K562 (cell line): ENCODE measurements around the gene DENND2C. TPM values are rescaled to one million over a fixed set of nuclear protein-coding genes. Genes with fewer than 3 reads are reported as not detected.

Experiments used
- ATAC-seq: fragments of 200-7000 bp; cut with Tn5 transposase; 3 replicates; pipeline ENCODE4 v1.9.1; 2020; ENCODE audit warnings: moderate library complexity
- BruUV-seq: library from RNA; stranded (reverse); fragments of 400-500 nt; replicated peaks from 2 replicates; lab custom pipeline; 2021; lab: Mats Ljungman, UMichigan
- CTCF ChIA-PET: fragments of 300-600 bp; formaldehyde crosslinking; extraction: SDS; loops from one replicate; lab custom pipeline; 2021; ENCODE audit warnings: low intra/inter-chr PET ratio; lab: Yijun Ruan, JAX
- POLR2A ChIA-PET: fragments of 300-600, 350-650 bp; sonication (Branson Sonifier 250); formaldehyde crosslinking; extraction: SDS; loops from one replicate; lab custom pipeline; 2021; ENCODE audit warnings: antibody characterized with exemption, inconsistent platforms; lab: Yijun Ruan, JAX
- DNase-seq, 4 experiments: peaks; one replicate each; pipeline versions ENCODE4 v3.0.0 to v3.0.0-alpha.2; 2011 to 2018; ENCODE audit warnings: low spot score in 3 of 4, mixed read lengths in 3 of 4; ENCODE audit errors: extremely low read depth in 1 of 4
- FAIRE-seq: peaks from 2 replicates; lab custom pipeline; 2011; peaks lifted over from hg19 to GRCh38; lab: Jason Lieb, UNC
- H2AFZ ChIP-seq: 2 replicates; pipeline ENCODE4 v1.6.0; 2011; ENCODE audit warnings: low read depth, low read length, control low read depth, inconsistent platforms
- H3K27ac ChIP-seq: fragments of 200-600 bp; 3 replicates; pipeline ENCODE4 v1.8.0; 2011; ENCODE audit warnings: low read depth, mild to moderate bottlenecking, control low read depth, inconsistent platforms, low read length, moderate library complexity, mixed read lengths; ENCODE audit errors: extremely low read depth
- H3K27me3 ChIP-seq, 2 experiments: fragments of 300-600 bp in 1 of 2; 2 replicates in 1 of 2; 3 replicates in 1 of 2; pipeline versions ENCODE4 v1.6.0 to v1.8.0; 2011; ENCODE audit warnings: inconsistent platforms in 2 of 2, low read length in 2 of 2, mild to moderate bottlenecking in 1 of 2, mixed read lengths in 1 of 2, moderate library complexity in 1 of 2; ENCODE audit not compliant: control insufficient read depth in 2 of 2, insufficient read depth in 2 of 2
- H3K36me3 ChIP-seq: fragments of 300-600 bp; 3 replicates; pipeline ENCODE4 v1.8.0; 2011; ENCODE audit warnings: mild to moderate bottlenecking, low read length, inconsistent platforms; ENCODE audit not compliant: control insufficient read depth, insufficient read depth
- H3K4me1 ChIP-seq, 2 experiments: fragments of 200-600 bp in 1 of 2; replicated peaks in 1 of 2; 2 replicates in 1 of 2; 3 replicates in 1 of 2; pipeline versions ENCODE4 v1.5.1 to v1.8.0; 2011; ENCODE audit warnings: inconsistent platforms in 2 of 2, low read length in 2 of 2, mild to moderate bottlenecking in 1 of 2, mixed read lengths in 1 of 2, moderate library complexity in 1 of 2; ENCODE audit not compliant: control insufficient read depth in 2 of 2, insufficient read depth in 2 of 2
- H3K4me2 ChIP-seq: 2 replicates; pipeline ENCODE4 v1.6.1; 2011; ENCODE audit warnings: low read length, control low read depth, inconsistent platforms, mixed read lengths; ENCODE audit not compliant: insufficient read depth
- H3K4me3 ChIP-seq: fragments of 200-600 bp; sonication (generic), shearing (Covaris generic); 2 replicates; pipeline ENCODE4 v1.5.1; 2016; ENCODE audit warnings: control low read depth, inconsistent platforms
- H3K79me2 ChIP-seq: fragments of 200-600 bp; 3 replicates; pipeline ENCODE4 v1.8.0; 2011; ENCODE audit warnings: low read length, inconsistent platforms; ENCODE audit not compliant: control insufficient read depth, insufficient read depth
- H3K9ac ChIP-seq, 2 experiments: 2 replicates each; pipeline versions ENCODE4 v1.6.0 to v1.6.1; 2011; ENCODE audit warnings: low read depth in 2 of 2, low read length in 2 of 2, control low read depth in 1 of 2, inconsistent platforms in 1 of 2, mild to moderate bottlenecking in 1 of 2, mixed read lengths in 1 of 2; ENCODE audit not compliant: insufficient read depth in 1 of 2
- H3K9me1 ChIP-seq: one replicate; pipeline ENCODE4 v1.6.0; 2011; ENCODE audit warnings: inconsistent platforms, mild to moderate bottlenecking, low read length, moderate library complexity; ENCODE audit not compliant: control insufficient read depth, insufficient read depth
- H3K9me3 ChIP-seq: replicated peaks from 2 replicates; pipeline ENCODE4 v1.5.1; 2011; ENCODE audit warnings: low read depth, low read length, inconsistent platforms; ENCODE audit not compliant: control insufficient read depth, insufficient read depth
- H4K20me1 ChIP-seq: replicated peaks from 2 replicates; pipeline ENCODE4 v1.6.1; 2011; ENCODE audit warnings: low read length, inconsistent platforms, mixed read lengths; ENCODE audit not compliant: control insufficient read depth, insufficient read depth
- LARP7 ChIP-seq: fragments of 450-650 bp; IDR thresholded peaks from 2 replicates; pipeline ENCODE4 v1.6.1; 2016
- MAFK ChIP-seq: IDR thresholded peaks from 2 replicates; pipeline ENCODE4 v1.6.1; 2011; ENCODE audit warnings: low read length, improper control_type of control experiment
- MBD2 ChIP-seq: sonication (generic); IDR thresholded peaks from 2 replicates; pipeline ENCODE4 v1.6.1; 2016; ENCODE audit warnings: low read depth, borderline replicate concordance
- POU5F1 ChIP-seq: fragments of 150-350 bp; IDR thresholded peaks from 2 replicates; pipeline ENCODE4 v1.6.1; 2014; ENCODE audit warnings: borderline replicate concordance, low read length, low read depth, mild to moderate bottlenecking; ENCODE audit not compliant: partially characterized antibody
- RBFOX2 ChIP-seq: fragments of 200-400 bp; formaldehyde crosslinking; IDR thresholded peaks from 2 replicates; pipeline ENCODE4 v1.6.1; 2017; ENCODE audit warnings: low read depth, mild to moderate bottlenecking, low read length, moderate library complexity
- RBM14 ChIP-seq: fragments of 200-400 bp; formaldehyde crosslinking; IDR thresholded peaks from 2 replicates; pipeline ENCODE4 v1.6.1; 2018; ENCODE audit warnings: low read depth, mild to moderate bottlenecking, low read length, moderate library complexity, borderline replicate concordance; ENCODE audit not compliant: insufficient read depth
- SP2 ChIP-seq: IDR thresholded peaks from 2 replicates; pipeline ENCODE4 v1.6.1; 2011; ENCODE audit warnings: mild to moderate bottlenecking, low read depth, low read length, moderate library complexity; ENCODE audit not compliant: poor library complexity, severe bottlenecking; ENCODE audit errors: extremely low read depth
- SUPT5H ChIP-seq: fragments of 450-650 bp; IDR thresholded peaks from 2 replicates; pipeline ENCODE4 v1.6.1; 2016
- ZNF263 ChIP-seq: sonication (generic); formaldehyde crosslinking; IDR thresholded peaks from 2 replicates; pipeline ENCODE4 v1.8.0; 2022; ENCODE audit warnings: mild to moderate bottlenecking, missing genetic modification reagents, borderline replicate concordance
- WGBS: fragments of 100-300 bp; shearing (Covaris generic); methylation state at CpG from one replicate; pipeline ENCODE4 v1.1.6; 2016; ENCODE audit warnings: low coverage, mixed read lengths; ENCODE audit not compliant: insufficient coverage; ENCODE audit errors: missing lambda C conversion rate; 5-methylcytosine and 5-hydroxymethylcytosine counted together
- in situ Hi-C: fragments of 300-500 bp; cut with MboI; formaldehyde crosslinking; loops from 4 replicates; pipeline ENCODE4 v1.15.0; 2018; ENCODE audit warnings: inconsistent platforms, mixed read lengths
- intact Hi-C: fragments of 100-400 bp; cut with micrococcal nuclease; formaldehyde crosslinking; loops from 2 replicates; pipeline ENCODE4 v1.14.2; 2022
- polyA plus RNA-seq, 8 experiments: library from polyadenylated mRNA; depleted of rRNA in 4 of 8; stranded (reverse) in 5 of 8; unstranded in 3 of 8; fragments of >200 nt; fragmentation: Nextera tagmentation in 2 of 8; fragmentation: Illumina TruSeq in 1 of 8; extraction: Ambion mirVana in 2 of 8; extraction: Trizol in 1 of 8; gene quantifications; 2 replicates each; pipeline versions ENCODE4 v1.2.1 to v1.2.3, GENCODE V29; 2011 to 2014; ENCODE audit warnings: inconsistent platforms in 1 of 8, missing spikeins in 1 of 8
- total RNA-seq, 7 experiments: library from RNA; depleted of rRNA in 6 of 7; stranded (reverse); fragments of >200 nt in 6 of 7; fragmentation: Illumina TruSeq in 2 of 7; extraction: Trizol in 2 of 7; gene quantifications; 2 replicates each; pipeline versions ENCODE4 v1.2.1 to v1.2.3, GENCODE V29; 2011 to 2021; ENCODE audit warnings: low replicate concordance in 1 of 7
- TF ChIP-seq, protein P1 (sequence below), 2 experiments: fragments of 450-650 bp; IDR thresholded peaks; 2 replicates each; pipeline ENCODE4 v1.6.1; 2018; ENCODE audit warnings: mild to moderate bottlenecking in 2 of 2, low read depth in 1 of 2; ENCODE audit not compliant: partially characterized antibody in 2 of 2
- TF ChIP-seq, protein P2 (sequence below): sonication (generic); formaldehyde crosslinking; IDR thresholded peaks from 2 replicates; pipeline ENCODE4 v1.8.0; 2022; ENCODE audit warnings: missing genetic modification reagents, mild to moderate bottlenecking, moderate library complexity, borderline replicate concordance

The DENND2C gene
- total and polyA plus RNA-seq, 9 of the 15 experiments (the other 6 are each of a cell fraction or from before 2014, with no cell fraction given): 0.03 to 0.25 (median 0.14) TPM

DNA sequence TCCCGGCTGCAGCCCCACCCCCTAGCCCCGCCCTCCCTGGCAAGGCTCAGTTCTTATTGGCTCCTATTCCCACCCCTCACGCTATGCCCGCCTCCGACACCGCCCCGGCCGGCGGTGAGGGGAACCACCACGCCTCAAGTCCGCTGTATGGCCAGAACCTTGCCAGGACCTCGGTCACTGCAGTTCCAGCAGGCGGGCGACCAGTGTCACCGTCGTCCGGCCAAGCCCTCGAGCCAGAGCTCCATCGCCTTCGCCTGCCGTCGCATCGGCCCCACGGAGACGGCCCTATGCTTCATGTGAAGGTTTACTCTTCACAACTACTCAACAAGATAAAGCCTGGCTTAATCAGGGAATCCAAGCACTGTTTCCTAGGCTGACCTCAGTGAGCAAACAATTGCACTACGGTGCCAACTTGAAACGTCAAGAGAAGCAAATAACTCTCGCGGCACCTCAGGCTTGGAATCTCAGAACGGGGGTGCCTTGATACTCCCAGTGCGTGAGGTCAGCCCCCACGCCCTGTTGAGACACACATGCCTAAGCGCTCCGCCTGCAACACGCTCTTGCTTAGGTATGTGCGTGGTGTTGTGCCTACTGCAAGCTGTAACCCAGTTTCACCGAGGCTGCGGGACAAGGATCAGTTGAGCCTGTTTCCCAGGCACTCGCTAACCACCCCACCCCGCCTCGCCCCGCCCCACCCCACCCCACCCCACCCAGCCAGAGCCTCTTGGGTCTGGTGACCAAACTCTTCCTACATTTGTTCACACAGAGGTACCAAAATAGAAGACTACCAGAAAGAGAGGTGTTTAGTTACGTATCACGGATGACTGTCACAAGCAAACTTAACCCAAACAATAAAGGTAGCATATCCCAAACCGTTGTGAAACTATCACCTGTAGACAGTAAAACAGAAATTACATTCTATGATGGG lies 498 bp upstream of the DENND2C start:
- Histone ChIP-seq H3K27me3 (peaks cover 0 to 12% of the 10 kb centered on the region in 2 experiments; a peak in 2 of 5 replicates), H3K9me1 (no peaks in the 10 kb centered on the region), H3K27ac (no peak overlapping the region), H3K9ac (peak overlapping the region in 1 of 2 experiments; percentile 85; a peak in 2 of 4 replicates), H3K4me1 (peaks cover 4 to 13% of the 10 kb centered on the region in 2 experiments; a peak in 3 of 5 replicates), H4K20me1 (no peaks in the 10 kb centered on the region), H3K9me3 (no peaks in the 10 kb centered on the region), H2AFZ (peak overlapping the region; percentile 91), H3K4me2 (peak overlapping the region; percentile 81), H3K4me3 (peak overlapping the region; percentile 45), H3K79me2 (no peaks in the 10 kb centered on the region), H3K36me3 (no peaks in the 10 kb centered on the region)
- in situ Hi-C loops: no loop called here
- 19% methylated on average over 44 of the region's 45 CpGs for WGBS
- ChIA-PET POLR2A (interaction anchor here (2.2 kb wide), 1 partner anchor 11 kb away, joined by 7 read pairs; no protein-coding TSS in a partner anchor), CTCF (interaction anchor here (2.7 kb wide), 1 partner anchor 324 kb away, joined by 8 read pairs; no protein-coding TSS in a partner anchor)
- FAIRE-seq: peak; percentile 75
- peak; percentile 100 for ATAC-seq
- no TSS peak for BruUV-seq
- DNase-seq: peak; percentile 93 to 100 (median 98)
- intact Hi-C loops: no loop called here
- TF ChIP-seq, protein P1, sequence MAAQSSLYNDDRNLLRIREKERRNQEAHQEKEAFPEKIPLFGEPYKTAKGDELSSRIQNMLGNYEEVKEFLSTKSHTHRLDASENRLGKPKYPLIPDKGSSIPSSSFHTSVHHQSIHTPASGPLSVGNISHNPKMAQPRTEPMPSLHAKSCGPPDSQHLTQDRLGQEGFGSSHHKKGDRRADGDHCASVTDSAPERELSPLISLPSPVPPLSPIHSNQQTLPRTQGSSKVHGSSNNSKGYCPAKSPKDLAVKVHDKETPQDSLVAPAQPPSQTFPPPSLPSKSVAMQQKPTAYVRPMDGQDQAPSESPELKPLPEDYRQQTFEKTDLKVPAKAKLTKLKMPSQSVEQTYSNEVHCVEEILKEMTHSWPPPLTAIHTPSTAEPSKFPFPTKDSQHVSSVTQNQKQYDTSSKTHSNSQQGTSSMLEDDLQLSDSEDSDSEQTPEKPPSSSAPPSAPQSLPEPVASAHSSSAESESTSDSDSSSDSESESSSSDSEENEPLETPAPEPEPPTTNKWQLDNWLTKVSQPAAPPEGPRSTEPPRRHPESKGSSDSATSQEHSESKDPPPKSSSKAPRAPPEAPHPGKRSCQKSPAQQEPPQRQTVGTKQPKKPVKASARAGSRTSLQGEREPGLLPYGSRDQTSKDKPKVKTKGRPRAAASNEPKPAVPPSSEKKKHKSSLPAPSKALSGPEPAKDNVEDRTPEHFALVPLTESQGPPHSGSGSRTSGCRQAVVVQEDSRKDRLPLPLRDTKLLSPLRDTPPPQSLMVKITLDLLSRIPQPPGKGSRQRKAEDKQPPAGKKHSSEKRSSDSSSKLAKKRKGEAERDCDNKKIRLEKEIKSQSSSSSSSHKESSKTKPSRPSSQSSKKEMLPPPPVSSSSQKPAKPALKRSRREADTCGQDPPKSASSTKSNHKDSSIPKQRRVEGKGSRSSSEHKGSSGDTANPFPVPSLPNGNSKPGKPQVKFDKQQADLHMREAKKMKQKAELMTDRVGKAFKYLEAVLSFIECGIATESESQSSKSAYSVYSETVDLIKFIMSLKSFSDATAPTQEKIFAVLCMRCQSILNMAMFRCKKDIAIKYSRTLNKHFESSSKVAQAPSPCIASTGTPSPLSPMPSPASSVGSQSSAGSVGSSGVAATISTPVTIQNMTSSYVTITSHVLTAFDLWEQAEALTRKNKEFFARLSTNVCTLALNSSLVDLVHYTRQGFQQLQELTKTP (IDR thresholded peaks at IDR 0.05; ENCODE audit: low read depth in 1 of 2, partially characterized antibody in 2 of 2): no peak
- no peak for TF ChIP-seq ZNF263 (CRISPR knock-in tag)
- peak; percentile 62 for TF ChIP-seq SP2
- TF ChIP-seq POU5F1: no peak
- no peak for TF ChIP-seq MBD2
- TF ChIP-seq SUPT5H: no peak
- TF ChIP-seq RBFOX2: peak; percentile 23; the same call in 1 of the 2 replicates
- TF ChIP-seq, protein P2, sequence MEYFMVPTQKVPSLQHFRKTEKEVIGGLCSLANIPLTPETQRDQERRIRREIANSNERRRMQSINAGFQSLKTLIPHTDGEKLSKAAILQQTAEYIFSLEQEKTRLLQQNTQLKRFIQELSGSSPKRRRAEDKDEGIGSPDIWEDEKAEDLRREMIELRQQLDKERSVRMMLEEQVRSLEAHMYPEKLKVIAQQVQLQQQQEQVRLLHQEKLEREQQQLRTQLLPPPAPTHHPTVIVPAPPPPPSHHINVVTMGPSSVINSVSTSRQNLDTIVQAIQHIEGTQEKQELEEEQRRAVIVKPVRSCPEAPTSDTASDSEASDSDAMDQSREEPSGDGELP (CRISPR knock-in tag): peak; percentile 47; the same call in 1 of the 2 replicates
- TF ChIP-seq LARP7: no peak
- TF ChIP-seq RBM14: no peak
- TF ChIP-seq MAFK: no peak
